GM12874 (cell line): Measurements from ENCODE around the gene SMARCC2.

ENCODE experiments used
- TF ChIP-seq, protein P1 (sequence below): IDR thresholded peaks from 2 replicates; pipeline ENCODE4 v1.5.1; 2011; ENCODE audit warnings: low read depth, mild to moderate bottlenecking, control low read depth, low read length, moderate library complexity; ENCODE audit not compliant: insufficient read depth

The SMARCC2 gene

DNA sequence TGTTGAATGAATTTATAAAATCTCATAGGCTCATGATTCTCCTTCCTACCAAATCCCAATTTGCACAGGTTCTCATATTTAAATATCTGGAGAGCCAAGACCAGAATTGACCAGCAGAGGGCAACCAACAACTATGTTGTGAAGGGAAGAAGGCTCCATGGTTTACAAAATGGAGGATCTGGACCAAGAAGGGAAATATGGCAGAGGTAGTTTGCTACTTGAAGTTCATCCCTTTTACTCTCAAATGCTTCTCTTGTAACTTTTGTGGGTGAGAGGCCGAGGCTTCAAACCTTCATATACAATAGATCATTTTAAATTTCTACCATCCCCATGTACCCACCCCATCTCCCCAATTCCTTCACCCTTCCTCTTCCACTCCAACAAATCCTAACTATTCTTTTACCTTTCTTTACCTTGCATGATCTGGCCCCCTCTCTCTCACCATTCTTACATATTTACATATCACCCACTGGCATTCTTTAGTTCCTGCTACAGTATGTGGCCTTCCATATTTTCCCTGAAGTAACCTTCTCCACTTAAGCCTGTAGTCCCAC, 3.8 kb upstream of the SMARCC2 start:
- TF ChIP-seq, protein P1, sequence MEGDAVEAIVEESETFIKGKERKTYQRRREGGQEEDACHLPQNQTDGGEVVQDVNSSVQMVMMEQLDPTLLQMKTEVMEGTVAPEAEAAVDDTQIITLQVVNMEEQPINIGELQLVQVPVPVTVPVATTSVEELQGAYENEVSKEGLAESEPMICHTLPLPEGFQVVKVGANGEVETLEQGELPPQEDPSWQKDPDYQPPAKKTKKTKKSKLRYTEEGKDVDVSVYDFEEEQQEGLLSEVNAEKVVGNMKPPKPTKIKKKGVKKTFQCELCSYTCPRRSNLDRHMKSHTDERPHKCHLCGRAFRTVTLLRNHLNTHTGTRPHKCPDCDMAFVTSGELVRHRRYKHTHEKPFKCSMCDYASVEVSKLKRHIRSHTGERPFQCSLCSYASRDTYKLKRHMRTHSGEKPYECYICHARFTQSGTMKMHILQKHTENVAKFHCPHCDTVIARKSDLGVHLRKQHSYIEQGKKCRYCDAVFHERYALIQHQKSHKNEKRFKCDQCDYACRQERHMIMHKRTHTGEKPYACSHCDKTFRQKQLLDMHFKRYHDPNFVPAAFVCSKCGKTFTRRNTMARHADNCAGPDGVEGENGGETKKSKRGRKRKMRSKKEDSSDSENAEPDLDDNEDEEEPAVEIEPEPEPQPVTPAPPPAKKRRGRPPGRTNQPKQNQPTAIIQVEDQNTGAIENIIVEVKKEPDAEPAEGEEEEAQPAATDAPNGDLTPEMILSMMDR: peak; percentile 55; the same call in 1 of the 2 replicates

DNA sequence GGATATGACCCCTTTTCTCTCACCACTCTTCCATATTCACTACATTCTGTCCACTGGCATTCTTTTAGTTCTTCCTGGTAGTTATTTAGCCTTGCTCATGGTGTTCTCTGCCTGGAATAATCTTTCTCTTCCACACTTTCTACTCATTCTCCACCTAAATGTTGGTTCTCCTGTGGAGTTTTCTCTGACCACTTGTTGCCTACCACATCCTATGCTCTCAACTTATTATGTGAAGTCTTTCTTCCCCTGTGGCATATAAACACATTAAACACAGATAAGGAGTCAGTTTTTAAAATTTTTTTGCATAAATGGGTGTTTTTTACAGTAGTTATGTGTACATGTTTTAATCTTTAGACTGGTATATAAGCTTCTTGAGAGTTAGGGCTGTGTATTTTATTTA, 3.3 kb upstream of the SMARCC2 start:
- TF ChIP-seq, protein P1: no peak

DNA sequence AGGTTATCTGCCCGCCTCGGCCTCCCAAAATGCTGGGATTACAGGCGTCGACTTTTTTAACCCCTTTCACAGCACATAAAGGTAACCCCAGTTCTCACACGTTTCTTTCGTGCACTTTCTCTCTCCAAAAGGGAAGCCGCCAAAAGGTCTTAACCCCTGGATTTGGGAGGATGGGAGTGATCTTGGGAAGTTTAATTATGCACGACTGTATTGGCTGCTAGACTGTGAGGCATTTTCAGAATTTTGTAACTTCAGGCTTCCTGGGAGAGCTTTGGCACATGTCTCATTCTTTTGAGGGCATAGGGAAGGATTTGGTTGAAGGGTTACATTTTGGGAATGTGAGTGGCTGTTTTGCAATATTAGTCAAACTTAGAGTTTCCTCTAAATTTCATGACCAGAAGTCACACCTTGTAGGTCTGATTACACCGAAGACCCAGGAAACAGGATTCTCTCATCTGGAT, 1.4 kb upstream of the SMARCC2 start:
- TF ChIP-seq, protein P1: no peak

DNA sequence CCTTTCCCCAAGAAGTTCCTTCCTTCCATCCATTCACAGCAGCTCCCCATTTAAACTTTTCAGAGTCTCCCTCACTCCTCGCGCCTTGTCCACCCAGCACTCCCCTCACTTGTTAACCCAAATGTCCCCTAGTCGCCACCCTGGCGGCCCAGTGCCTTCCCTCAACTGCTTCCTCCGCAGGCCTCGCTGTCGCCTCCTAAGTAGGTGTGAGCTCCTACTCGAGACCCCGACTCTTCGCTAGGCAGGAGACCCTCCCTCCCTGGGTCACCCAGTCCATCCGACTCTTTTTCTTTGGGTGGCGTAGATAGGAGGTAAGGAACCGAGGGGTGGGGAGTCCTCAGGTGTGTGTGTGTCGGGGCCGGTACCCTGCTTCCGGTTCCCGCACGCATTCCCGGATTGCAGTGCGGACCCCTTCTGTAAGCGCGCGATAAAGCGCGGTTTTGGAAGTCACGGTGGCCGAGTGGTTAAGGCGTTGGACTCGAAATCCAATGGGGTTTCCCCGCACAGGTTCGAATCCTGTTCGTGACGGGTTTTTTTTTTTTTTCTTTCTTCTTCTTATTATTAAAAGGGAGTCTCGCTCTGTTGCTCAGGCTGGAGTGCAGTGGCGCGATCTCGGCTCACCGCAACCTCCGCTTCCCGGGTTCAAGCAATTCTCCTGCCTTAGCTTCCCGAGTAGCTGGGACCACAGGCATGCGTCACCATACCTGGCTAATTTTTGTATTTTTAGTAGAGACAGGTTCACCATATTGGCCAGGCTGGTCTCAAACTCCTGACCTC, 823 bp upstream of the SMARCC2 start:
- TF ChIP-seq, protein P1: no peak

DNA sequence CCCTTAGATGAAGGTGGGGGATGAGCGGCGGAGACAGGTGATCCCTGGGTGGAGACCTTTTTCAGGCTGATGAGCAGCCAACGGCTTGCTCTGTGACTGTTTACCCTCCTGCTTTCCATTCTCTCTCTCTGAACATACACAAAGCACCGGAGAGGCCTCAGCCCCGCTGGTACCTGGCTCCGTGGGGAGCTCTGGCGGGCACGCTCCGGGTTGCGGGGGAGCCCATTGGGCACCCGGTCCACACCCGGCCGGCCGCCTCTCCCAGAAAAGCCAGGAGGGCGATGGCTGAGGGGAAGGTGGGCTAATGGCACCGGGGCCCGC, 545 bp downstream of the SMARCC2 start:
- TF ChIP-seq, protein P1: no peak

DNA sequence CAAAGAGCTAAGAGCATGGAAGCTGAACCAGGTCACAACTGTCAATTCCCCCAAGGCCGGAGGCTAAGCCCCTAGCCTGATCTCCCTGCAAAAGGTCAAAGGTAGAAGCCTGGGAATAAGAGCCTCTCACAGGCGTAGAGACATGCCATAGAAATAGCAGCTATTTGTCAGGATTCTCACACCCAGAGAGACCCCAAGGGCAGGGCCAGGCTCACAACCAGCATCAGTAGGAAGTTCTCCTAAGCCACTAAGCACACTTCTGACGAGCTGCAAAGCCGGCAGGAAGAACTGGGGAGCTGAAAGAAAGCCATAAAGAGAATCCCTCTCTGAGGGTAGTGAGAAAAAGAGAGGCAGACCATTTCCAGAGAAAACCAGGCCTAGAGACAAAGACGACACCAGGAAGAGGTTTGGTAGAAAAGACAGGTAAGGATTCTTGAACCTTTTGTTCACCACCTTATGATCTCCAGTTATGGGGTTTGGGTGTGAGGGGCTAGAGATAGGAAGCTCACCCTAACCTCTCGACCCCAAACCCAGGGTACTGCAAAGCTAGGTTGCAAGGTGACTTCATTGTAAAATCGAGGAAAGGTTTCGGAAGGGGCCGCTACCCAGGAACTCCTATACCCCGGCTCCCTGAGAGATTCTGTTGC, 1.0 kb downstream of the SMARCC2 start:
- TF ChIP-seq, protein P1: no peak

DNA sequence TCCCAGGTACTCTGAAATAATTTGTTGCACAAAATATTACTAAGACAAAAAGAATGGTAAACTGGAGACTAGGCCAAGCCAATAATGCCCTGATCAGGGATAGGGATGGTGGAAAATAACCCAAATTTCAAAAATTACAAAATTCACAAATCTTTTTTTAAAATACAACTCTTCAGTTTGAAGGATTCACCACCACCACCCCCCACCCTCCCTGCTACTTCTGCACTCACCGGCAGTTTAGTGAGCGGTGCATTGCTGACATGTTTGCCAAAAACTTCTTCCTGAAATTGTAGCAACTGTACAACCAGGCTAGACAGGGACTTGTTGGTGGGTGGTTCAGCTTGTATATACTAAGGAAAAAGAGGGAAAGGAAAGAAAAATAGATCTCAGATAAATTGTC, 2.3 kb downstream of the SMARCC2 start:
- TF ChIP-seq, protein P1: no peak
